NCI-H2081 (cell line): ENCODE measurements around the gene HEPN1.
A peak's percentile ranks its signal among the peaks of the same experiment; 100 is the strongest.
"Not testable (repeated sequence)": the region's sequence is repeated elsewhere in the genome, so short reads cannot be mapped to it uniquely, and the experiment has no call there.

ENCODE experiments used
- DNase-seq, 2 experiments: peaks; one replicate each; lab custom pipeline; 2025; lab: John Stamatoyannopoulos, UW

The HEPN1 gene

DNA sequence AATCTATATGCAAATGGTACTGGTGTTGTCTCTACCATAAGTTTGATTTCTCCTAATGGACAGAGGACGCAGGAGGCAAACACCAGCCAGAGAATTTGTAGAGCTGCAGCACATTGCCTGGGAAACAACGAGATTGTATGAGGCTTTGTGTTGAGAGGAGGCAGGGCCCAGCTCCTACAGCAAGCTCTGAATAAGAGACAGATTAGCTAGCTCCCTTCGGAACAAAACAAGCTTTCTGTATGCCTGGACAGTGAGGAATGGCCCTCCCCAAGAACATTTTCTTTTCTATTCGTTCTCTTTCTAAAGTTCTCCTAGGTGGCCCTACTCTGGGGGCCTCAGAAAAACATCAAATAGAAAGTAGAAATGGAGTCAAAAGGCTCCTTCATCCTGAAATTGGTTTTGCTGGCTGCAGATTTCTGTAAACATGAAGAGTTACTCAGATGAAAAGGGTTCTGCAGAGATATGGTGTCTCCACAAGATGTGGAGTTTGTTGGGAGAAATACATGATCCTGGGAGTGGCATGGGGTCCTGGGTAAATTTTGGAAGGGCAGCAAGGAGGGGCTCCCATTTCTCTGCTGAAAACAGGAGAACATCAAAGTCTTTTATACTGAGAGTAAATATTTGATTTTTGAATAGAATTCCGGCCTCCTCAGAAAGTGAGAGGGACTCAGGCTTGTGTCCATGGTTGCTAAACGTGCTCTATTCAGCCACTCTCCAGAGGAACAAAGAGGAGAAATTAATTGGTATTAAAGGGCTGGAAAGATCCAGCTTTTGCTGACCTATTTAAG is 23.6 kb downstream of the HEPN1 start:
- no peak for DNase-seq

DNA sequence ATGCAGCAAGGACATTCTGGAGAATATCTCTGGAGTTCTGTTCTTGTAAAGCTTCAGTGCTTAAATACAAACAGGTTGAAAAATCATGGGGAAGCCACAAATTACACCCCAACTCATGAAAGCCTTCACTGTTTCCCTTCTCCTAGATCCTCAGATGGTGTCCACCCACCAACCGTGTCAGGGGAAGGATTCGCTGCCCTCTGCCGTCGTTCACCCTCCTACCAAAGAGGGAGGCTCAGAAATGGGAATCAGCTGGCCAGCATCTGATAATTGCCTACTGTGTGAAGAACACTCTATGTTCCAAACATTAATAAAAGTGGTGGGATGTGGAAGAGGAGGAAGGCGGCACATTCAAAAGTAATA is 24.2 kb downstream of the HEPN1 start:
- DNase-seq: no peak

DNA sequence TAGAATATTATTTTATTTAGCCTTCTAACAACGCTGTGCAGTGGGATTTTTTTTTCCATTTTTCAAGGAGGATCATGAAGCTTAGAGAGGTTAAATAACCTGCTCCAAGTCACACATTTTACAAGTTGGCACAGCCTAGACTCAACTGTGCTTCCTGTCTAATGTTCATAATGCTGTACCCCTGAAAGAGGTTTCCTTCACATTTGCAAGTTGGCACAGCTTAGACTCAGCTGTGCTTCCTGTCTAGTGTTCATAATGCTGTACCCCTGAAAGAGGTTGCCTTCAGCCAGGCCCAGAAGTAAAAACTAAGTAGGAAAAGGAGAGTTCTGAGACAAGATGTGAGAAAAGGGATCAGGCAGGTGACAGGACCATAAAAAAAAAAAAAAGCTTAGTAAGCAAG is 24.7 kb downstream of the HEPN1 start:
- no peak for DNase-seq

DNA sequence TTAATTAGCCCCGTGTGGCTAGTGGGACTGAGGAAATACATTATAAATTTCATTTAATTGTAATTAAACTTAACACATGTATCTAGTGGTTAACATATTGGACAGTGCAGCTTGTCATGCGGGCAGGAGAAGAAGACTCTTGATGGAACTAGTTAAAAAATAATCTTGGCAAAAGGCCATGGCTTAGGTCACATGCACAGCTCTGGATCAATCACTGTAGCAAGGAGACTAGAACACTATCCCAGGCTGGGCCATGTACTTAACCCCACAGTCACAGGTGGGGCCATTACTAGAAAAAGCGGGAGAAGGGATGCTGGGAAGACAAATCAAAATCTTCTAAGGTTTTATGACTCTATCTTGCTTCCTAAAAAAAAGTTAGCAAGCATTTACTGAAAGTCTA is 25.5 kb downstream of the HEPN1 start:
- DNase-seq: no peak

DNA sequence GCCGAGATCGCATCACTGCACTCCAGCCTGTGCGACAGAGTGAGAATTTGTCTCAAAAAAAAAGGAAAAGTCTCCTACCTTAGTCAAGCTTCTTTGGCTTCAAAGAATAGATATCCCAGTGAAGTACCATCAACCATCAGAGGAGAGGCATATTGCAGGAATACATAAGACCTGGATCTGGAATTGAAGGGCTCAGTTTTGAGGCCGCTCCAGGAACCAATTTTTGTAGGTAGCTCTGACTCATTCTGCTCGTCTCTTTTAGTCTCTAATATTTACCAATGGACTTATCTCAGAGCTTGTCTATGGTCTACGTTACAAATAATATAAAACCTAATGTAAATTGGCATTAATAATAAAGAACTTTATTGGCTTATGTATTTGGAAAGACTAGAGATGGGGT is 26.8 kb downstream of the HEPN1 start:
- no peak for DNase-seq

DNA sequence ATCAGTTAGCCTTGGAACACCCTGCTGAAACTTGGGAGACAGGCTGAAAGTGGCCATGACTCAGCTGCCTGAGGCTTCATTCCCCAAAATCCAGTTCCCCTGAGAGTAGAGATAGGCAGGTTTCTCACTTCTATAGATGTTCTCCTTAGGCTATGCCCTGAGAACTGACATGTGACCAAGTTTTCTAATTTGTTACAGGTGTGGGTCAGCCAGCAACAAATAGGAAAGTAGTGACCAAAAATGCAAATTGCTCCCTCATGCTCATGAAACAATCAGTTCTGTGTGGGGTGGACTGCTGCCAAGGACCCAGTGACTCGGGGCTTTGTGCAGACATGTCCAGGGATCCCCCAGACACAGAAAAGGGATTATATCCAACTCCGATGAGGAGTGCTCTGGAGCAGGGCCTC is 27.7 kb downstream of the HEPN1 start:
- no peak for DNase-seq

DNA sequence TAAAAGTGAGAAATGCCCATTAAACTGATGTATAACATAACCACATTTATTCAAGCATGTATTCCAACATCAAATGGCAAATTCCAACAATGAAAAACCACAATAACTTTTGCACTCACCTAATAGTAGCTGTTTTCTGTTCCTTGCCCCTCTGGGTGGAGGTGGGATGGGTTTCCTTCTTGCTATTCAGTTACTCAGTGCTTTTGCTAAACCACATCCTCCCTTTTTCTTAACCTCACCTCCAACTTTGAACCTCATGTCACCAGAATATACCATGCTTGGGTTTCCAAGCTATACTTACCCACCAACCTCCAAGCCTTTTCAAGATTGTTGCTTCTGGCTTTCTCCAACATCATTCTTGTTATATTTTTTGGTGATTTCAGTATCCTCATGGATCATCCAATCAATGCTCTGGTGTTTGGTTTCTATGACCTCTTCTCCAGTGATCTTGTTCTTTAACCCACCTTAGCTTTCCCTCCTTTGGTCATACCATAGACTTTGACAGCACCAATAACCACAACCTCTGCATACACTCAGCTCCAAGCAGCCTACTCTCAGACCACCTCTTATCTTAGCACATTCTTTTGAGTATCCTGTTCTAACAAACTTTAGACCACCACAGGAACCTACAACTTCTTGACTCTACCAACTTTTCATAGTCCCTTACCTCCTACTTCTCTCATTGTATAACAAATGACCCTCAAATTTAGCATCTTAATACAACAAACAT is 31.7 kb downstream of the HEPN1 start:
- DNase-seq: no peak

DNA sequence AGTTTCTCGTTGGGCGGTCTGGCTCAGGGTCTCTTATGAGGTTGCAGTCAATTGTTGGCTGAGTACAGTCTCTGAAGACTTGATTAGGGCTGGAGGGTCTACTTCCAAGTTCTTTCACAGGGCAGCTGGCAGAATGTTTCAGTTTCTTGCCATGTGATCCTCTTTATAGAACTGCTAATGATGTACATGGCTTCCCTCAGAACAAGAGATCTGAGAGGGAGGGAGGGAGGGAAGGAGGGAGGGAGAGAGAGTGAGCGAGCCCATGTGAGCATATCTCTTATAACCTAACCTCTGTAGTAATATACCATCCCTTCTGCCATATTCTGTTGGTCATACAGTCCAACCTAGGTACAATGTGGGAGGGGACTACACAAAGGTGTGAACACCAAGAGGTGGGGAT is 32.3 kb downstream of the HEPN1 start:
- no peak for DNase-seq

DNA sequence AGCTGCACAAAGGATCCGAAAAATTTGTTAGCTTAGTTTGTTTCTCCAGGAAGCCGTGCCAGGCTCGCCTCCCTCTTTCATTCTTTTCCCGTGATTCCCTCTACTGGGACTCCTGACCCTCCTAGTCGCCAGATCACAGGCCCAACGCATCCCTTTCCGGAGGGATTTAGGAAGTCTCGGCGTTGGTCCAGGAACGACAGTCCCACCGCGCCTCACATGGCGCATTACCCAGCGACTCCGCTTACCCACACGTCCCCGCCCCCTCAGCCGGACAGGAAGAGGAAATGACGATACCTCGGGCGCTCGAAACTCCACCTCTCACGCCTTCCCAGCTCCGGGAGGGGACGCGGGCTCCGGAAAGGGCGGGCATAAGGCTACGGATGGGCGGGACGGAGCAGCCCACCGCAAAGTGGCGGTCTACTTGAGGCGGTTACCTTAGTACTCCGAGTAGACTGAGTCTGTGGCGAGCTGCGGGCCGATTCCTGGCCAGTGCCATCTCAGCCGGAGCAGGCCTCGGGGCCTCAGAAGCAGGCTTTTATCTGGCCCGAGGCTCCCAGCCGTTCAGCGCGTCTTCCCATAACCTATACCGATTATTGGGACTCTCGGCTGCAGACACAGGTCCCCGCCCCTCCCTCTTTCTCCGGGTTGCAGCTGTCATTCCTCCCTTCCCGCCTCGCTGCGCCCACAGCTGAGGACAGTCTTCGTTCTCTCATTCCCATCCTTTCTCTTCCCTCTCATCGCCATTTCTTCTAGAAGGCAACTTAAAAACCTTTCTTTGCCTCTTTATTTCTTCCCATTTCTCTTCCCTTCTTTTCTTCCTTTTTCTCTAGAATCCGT is 34.9 kb downstream of the HEPN1 start, which contains the start of gene CCDC15:
Gene CCDC15 (plus strand): TSS at position 450 of the 837 bp plus-strand sequence. CDS start 531 bp downstream, outside the sequence.
- DNase-seq: peak; percentile 98

DNA sequence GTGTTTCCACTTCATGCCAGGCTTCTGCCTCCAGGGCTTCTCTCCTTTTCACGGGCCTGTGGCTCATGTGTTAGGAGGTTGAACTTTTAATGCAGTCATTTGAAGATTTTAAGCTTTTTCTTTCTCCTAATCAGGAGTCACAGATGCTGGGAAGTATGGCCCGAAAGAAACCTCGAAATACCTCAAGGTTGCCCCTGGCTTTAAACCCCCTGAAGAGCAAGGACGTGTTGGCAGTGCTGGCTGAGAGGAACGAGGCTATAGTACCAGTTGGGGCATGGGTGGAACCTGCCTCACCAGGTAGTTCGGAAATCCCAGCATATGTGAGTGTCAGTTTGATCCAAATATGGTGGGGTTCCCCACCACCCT is 35.5 kb downstream of the HEPN1 start:
- no peak for DNase-seq

DNA sequence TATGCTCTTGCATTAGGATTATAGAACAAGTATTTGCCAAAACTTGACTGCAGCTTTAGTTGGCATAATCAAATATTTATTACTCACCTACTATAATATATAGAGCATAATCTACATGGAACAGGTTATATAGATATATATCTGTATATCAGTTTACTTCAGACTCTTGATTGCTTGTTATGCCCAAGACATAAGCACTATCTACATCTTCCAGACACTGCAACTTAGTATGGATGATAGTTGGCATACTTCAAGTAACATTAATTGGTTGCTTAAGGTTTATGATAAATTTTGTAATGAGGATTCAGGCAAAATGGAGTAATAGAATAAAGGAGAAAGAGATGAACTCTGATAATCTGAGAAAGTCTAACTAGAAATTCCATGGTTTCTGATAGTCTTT is 36.0 kb downstream of the HEPN1 start:
- DNase-seq: no peak

DNA sequence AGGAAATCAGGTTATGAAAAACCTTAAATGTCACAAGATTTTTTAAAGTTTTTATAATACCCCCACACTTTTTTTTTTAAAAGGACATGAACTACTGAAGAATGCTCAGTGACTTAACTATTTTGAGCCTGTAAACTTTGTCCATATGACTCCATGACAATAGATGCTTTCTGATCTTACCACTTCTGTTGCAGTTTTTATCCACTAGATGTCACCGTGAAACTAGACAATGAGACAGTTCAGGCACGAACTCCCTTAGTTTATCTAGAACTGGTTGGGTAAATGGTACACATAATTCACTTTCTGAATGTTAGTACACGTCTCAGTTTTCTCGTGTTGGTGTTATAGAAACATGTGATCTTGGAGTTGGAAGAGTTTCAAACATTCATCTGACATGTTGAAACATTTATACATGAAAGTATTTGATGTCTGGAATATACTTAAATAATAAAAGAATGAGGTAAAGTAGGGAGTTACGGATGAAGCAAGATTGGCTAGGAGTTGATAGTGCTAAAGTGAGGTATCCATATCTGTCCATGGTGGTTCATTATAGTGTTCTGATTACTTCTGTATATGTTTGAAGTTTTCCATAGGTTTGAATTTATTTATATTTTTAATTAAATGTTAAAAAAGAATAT is 43.0 kb downstream of the HEPN1 start:
- peak; percentile 47 to 71 for DNase-seq

DNA sequence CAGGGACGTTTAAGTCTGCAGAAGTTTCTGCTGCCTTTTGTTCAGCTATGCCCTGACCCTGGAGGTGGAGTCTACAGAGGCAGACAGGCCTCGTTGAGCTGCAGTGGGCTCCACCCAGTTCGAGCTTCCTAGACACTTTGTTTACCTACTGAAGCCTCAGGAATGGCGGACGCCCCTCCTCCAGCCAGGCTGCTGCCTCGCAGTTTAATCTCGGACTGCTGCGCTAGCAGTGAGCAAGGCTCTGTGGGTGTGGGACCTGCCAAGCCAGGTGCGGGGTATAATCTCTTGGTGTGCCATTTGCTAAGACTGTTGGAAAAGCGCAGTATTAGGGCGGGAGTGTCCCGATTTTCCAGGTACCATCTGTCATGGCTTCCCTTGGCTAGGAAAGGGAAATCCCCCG is 49.1 kb downstream of the HEPN1 start:
- not testable (repeated sequence) for DNase-seq
